Left ventricle myocardium inferior (tissue), 1 donor: Measurements from ENCODE around the gene SHISA6. TPM values are rescaled to one million over a fixed set of nuclear protein-coding genes. Genes with fewer than 3 reads are reported as not detected.

ENCODE experiments used
- DNase-seq: peaks from one replicate; pipeline ENCODE4 v3.0.0-alpha.2; 2020
- H3K27ac ChIP-seq: fragments of 200-600 bp; replicated peaks from 2 replicates; pipeline ENCODE4 v1.8.0; 2021
- H3K27me3 ChIP-seq: fragments of 200-600 bp; 2 replicates; pipeline ENCODE4 v1.8.0; 2021; ENCODE audit warnings: low read depth
- H3K36me3 ChIP-seq: fragments of 200-600 bp; 2 replicates; pipeline ENCODE4 v1.8.0; 2021
- H3K4me1 ChIP-seq: fragments of 200-600 bp; 2 replicates; pipeline ENCODE4 v1.8.0; 2021
- H3K4me3 ChIP-seq: fragments of 200-600 bp; 2 replicates; pipeline ENCODE4 v1.8.0; 2021; ENCODE audit warnings: mild to moderate bottlenecking, moderate library complexity
- H3K9me3 ChIP-seq: fragments of 200-600 bp; replicated peaks from 2 replicates; pipeline ENCODE4 v1.8.0; 2021
- intact Hi-C: fragments of 100-400 bp; cut with micrococcal nuclease; formaldehyde crosslinking; loops from one replicate; pipeline ENCODE4 v1.11.0; 2022
- total RNA-seq: library from RNA; stranded (reverse); fragmentation: NEBNext Ultra II Directional; extraction: Animal tissue kit (Norgen Biotek cat#: 25700); gene quantifications from one replicate; pipeline ENCODE4 v1.2.1, GENCODE V29; 2021
- TF ChIP-seq, protein P1 (sequence below): fragments of 200-600 bp; IDR thresholded peaks from 2 replicates; pipeline ENCODE4 v1.8.0; 2021; ENCODE audit warnings: antibody characterized with exemption, mild to moderate bottlenecking, borderline replicate concordance
- donor health status: DM: no; HTN: yes; CAD: no; lungs with severe emphysema.

The SHISA6 gene
- total RNA-seq, 1 donor from 2014 or later: 0.66 TPM

- Histone ChIP-seq H3K36me3 (no peaks in the 10 kb centered on the region), H3K9me3 (no peaks in the 10 kb centered on the region)
These were observed 139.7 kb downstream of the SHISA6 start for GRCh38 chr17:11380761-11381160.

DNA sequence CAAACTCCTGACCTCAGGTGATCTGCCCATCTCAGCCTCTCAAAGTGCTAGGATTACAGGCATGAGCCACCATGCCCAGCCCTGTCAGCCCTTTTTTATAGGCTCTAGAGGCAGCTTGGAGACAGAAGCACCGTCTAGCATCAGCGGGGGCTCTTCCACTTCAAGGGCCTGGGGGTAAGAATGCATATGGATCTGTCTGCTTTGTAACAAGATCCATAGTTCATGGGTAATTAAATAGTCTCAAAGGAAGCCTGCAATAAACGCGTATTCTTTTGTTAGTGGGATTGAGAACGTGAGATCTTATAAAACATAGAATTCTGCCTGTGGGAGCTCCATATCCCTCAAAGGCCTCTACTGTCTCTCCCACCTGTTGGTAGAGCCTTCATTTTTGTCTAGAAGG lies 142.1 kb downstream of the SHISA6 start:
- intact Hi-C loops: no loop called here
- H3K9me3 ChIP-seq: no peaks in the 10 kb centered on the region
- H3K4me1 ChIP-seq: no peaks in the 10 kb centered on the region
- no peak for DNase-seq
- H3K27ac ChIP-seq: no peak overlapping the region
- H3K36me3 ChIP-seq: no peaks in the 10 kb centered on the region
- peaks cover 11% of the 10 kb centered on the region for H3K27me3 ChIP-seq
- no peak overlapping the region for H3K4me3 ChIP-seq
- TF ChIP-seq, protein P1, sequence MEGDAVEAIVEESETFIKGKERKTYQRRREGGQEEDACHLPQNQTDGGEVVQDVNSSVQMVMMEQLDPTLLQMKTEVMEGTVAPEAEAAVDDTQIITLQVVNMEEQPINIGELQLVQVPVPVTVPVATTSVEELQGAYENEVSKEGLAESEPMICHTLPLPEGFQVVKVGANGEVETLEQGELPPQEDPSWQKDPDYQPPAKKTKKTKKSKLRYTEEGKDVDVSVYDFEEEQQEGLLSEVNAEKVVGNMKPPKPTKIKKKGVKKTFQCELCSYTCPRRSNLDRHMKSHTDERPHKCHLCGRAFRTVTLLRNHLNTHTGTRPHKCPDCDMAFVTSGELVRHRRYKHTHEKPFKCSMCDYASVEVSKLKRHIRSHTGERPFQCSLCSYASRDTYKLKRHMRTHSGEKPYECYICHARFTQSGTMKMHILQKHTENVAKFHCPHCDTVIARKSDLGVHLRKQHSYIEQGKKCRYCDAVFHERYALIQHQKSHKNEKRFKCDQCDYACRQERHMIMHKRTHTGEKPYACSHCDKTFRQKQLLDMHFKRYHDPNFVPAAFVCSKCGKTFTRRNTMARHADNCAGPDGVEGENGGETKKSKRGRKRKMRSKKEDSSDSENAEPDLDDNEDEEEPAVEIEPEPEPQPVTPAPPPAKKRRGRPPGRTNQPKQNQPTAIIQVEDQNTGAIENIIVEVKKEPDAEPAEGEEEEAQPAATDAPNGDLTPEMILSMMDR: no peak

More at GRCh38 chr17:11380761-11381160, 139.7 kb downstream of the SHISA6 start:
- TF ChIP-seq, protein P1: no peak
- DNase-seq: no peak
- Histone ChIP-seq H3K4me3 (no peak overlapping the region), H3K27me3 (peaks cover 20% of the 10 kb centered on the region), H3K27ac (no peak overlapping the region), H3K4me1 (no peaks in the 10 kb centered on the region)
- intact Hi-C loops: no loop called here

DNA sequence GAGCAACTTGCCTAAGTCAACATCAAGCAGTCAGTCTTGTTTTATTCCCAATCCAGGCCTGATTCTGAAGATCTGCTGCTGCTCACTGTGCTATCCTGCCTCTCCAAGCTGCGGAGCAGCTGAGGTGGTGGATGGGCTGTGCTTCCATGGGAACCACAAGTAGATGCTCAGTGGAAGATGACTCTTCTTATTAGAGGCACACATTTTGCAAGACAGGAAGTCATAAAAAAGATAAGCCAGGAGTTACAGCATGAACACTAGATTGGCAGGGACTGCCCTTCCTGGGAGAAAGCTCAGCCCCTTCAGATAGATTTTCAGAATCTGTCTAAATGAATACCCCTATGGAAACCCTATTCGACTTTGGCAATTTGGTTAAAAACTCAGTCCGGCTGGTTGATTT lies 143.1 kb downstream of the SHISA6 start:
- Histone ChIP-seq H3K27ac (no peak overlapping the region), H3K27me3 (peaks cover 11% of the 10 kb centered on the region), H3K9me3 (no peaks in the 10 kb centered on the region), H3K36me3 (no peaks in the 10 kb centered on the region), H3K4me3 (no peak overlapping the region), H3K4me1 (no peaks in the 10 kb centered on the region)
- intact Hi-C loops: no loop called here
- TF ChIP-seq, protein P1: no peak
- DNase-seq: no peak

DNA sequence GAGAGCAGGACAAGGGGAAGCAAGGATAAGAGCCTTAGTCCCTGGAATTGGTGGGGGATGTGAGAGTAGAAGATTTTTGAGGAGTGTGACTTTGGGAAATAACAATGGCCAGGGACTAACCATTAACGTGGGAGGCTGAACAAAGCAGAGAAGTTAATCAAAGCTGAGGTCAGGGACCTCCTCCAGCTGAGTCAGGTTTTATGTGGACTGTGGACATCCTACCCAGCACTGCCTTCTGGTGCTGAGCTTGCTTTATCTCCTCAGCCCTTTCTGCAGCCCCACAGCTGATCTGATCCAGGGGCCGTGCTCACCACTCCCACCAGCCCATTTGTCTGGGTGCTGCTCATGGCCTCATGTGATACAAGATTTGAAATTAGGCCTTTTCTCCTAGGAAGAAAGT lies 146.6 kb downstream of the SHISA6 start:
- Histone ChIP-seq H3K9me3 (peaks cover 21% of the 10 kb centered on the region), H3K4me3 (no peak overlapping the region), H3K4me1 (no peaks in the 10 kb centered on the region), H3K27me3 (peaks cover 6% of the 10 kb centered on the region), H3K27ac (no peak overlapping the region), H3K36me3 (no peaks in the 10 kb centered on the region)
- TF ChIP-seq, protein P1: no peak
- no peak for DNase-seq
- intact Hi-C loops: no loop called here

GRCh38 chr17:11388054-11388453 lies 147.0 kb downstream of the SHISA6 start:
- DNase-seq: no peak
- TF ChIP-seq, protein P1: no peak
- peaks cover 6% of the 10 kb centered on the region for H3K27me3 ChIP-seq
- H3K4me3 ChIP-seq: no peak overlapping the region
- H3K27ac ChIP-seq: no peak overlapping the region
- no peaks in the 10 kb centered on the region for H3K36me3 ChIP-seq
- intact Hi-C loops: no loop called here
- no peaks in the 10 kb centered on the region for H3K4me1 ChIP-seq
- peaks cover 26% of the 10 kb centered on the region for H3K9me3 ChIP-seq

DNA sequence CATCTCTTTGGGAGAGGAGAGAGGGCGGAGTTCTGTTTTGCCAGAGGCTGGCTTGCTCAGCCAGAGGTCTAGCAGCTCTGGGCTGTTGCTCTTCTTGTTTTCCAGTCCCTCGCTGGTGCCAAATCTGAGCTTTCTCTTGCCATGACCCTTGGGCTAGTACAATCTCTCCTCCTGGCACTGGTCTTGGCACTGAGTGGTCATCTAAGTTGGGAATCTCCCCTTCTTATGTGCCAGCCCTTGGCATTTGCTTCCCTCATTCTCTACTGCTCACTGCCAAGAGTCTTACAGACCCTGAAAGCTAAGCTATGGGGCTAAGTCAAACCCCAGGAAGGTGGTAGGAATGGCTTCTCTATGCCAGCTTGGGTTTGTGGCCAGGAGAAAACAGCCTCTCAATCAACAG lies 148.6 kb downstream of the SHISA6 start:
- TF ChIP-seq, protein P1: no peak
- Histone ChIP-seq H3K36me3 (no peaks in the 10 kb centered on the region), H3K27ac (no peak overlapping the region), H3K27me3 (no peaks in the 10 kb centered on the region), H3K4me1 (no peaks in the 10 kb centered on the region), H3K9me3 (peaks cover 34% of the 10 kb centered on the region), H3K4me3 (no peak overlapping the region)
- intact Hi-C loops: no loop called here
- DNase-seq: no peak
